H1 (cell line): ENCODE data around the gene SLC28A2. TPM values are rescaled to one million over a fixed set of nuclear protein-coding genes. Genes with fewer than 3 reads are reported as not detected.

Experiments used
- CTCF ChIA-PET: fragments of 300-600 bp; sonication (Branson Sonifier 250); formaldehyde crosslinking; loops from one replicate; lab custom pipeline; 2021; ENCODE audit not compliant: partially characterized antibody; lab: Charles Lee
- POLR2A ChIA-PET: fragments of 300-600 bp; sonication (Branson Sonifier 250); formaldehyde crosslinking; loops from one replicate; lab custom pipeline; 2021; ENCODE audit warnings: inconsistent platforms; ENCODE audit not compliant: partially characterized antibody; lab: Charles Lee
- DNase-seq, 2 experiments: peaks; one replicate each; pipeline versions ENCODE4 v3.0.0 to v3.0.0-alpha.2; 2010 to 2022; ENCODE audit warnings: low spot score in 2 of 2, low read depth in 1 of 2, mixed read lengths in 1 of 2
- FAIRE-seq: peaks from 2 replicates; lab custom pipeline; 2011; peaks lifted over from hg19 to GRCh38; lab: Jason Lieb, UNC
- H2AFZ ChIP-seq: 2 replicates; pipeline ENCODE4 v1.8.1; 2012; ENCODE audit warnings: low read length, inconsistent platforms
- H2AK5ac ChIP-seq: 2 replicates; pipeline ENCODE4 v1.6.1; 2013; ENCODE audit warnings: low read depth, low read length
- H2BK120ac ChIP-seq: replicated peaks from 2 replicates; pipeline ENCODE3; 2013; ENCODE audit warnings: low read depth, low read length, inconsistent platforms
- H2BK12ac ChIP-seq: 2 replicates; pipeline ENCODE4 v1.6.1; 2013; ENCODE audit warnings: low read depth, low read length
- H2BK15ac ChIP-seq: 2 replicates; pipeline ENCODE4 v1.6.1; 2013; ENCODE audit warnings: low read length
- H2BK20ac ChIP-seq: 2 replicates; pipeline ENCODE4 v1.6.1; 2013; ENCODE audit warnings: low read length
- H2BK5ac ChIP-seq: 2 replicates; pipeline ENCODE4 v1.6.1; 2013; ENCODE audit warnings: low read depth, low read length
- H3K14ac ChIP-seq: 2 replicates; pipeline ENCODE4 v1.6.1; 2013; ENCODE audit warnings: inconsistent platforms; ENCODE audit not compliant: insufficient read length
- H3K18ac ChIP-seq: 2 replicates; pipeline ENCODE4 v1.6.1; 2013; ENCODE audit warnings: low read length; ENCODE audit errors: extremely low read depth
- H3K23ac ChIP-seq: 2 replicates; pipeline ENCODE4 v1.6.1; 2013; ENCODE audit warnings: inconsistent platforms; ENCODE audit not compliant: insufficient read length
- H3K23me2 ChIP-seq: 2 replicates; pipeline ENCODE4 v1.6.1; 2013; ENCODE audit warnings: low read depth, low read length
- H3K27ac ChIP-seq: 2 replicates; pipeline ENCODE4 v1.6.1; 2011; ENCODE audit warnings: low read depth, low read length, inconsistent platforms
- H3K27me3 ChIP-seq, 4 experiments: replicated peaks in 1 of 4; 1 replicate in 1 of 4; 2 replicates in 3 of 4; pipeline versions ENCODE4 v1.6.1 to v1.8.1; 2011 to 2013; ENCODE audit warnings: low read length in 3 of 4, mild to moderate bottlenecking in 3 of 4, inconsistent platforms in 2 of 4, mixed read lengths in 2 of 4, moderate library complexity in 1 of 4; ENCODE audit not compliant: control insufficient read depth in 3 of 4, insufficient read depth in 3 of 4; ENCODE audit errors: extremely low read depth in 1 of 4
- H3K36me3 ChIP-seq, 4 experiments: 2 replicates each; pipeline versions ENCODE4 v1.6.1 to v1.8.1; 2011 to 2013; ENCODE audit warnings: mild to moderate bottlenecking in 4 of 4, low read length in 3 of 4, moderate library complexity in 2 of 4, control low read depth in 1 of 4, inconsistent platforms in 1 of 4; ENCODE audit not compliant: insufficient read depth in 4 of 4, control insufficient read depth in 2 of 4
- H3K4ac ChIP-seq: replicated peaks from 2 replicates; pipeline ENCODE3; 2013; ENCODE audit warnings: low read length, low read depth, mixed read lengths, inconsistent platforms; ENCODE audit not compliant: insufficient read length
- H3K4me1 ChIP-seq, 4 experiments: replicated peaks in 1 of 4; 1 replicate in 1 of 4; 2 replicates in 3 of 4; pipeline versions ENCODE4 v1.6.1 to v1.8.1; 2011 to 2013; ENCODE audit warnings: low read length in 3 of 4, inconsistent platforms in 2 of 4, mixed read lengths in 1 of 4; ENCODE audit not compliant: insufficient read depth in 4 of 4, control insufficient read depth in 3 of 4
- H3K4me2 ChIP-seq, 2 experiments: 2 replicates each; pipeline versions ENCODE4 v1.6.1 to v1.8.1; 2011 to 2013; ENCODE audit warnings: low read depth in 2 of 2, low read length in 2 of 2, control low read depth in 1 of 2, inconsistent platforms in 1 of 2, mild to moderate bottlenecking in 1 of 2; ENCODE audit not compliant: insufficient read depth in 1 of 2
- H3K4me3 ChIP-seq, 4 experiments: fragments of 200-600, 300-600 bp in 1 of 4; sonication (generic), shearing (Covaris generic), sonication (Bioruptor Twin) in 1 of 4; 2 replicates each; pipeline versions ENCODE4 v1.5.1 to v1.8.1; 2011 to 2016; ENCODE audit warnings: low read length in 4 of 4, low read depth in 3 of 4, control low read depth in 2 of 4, inconsistent platforms in 2 of 4, mild to moderate bottlenecking in 2 of 4, mixed read lengths in 1 of 4, moderate library complexity in 1 of 4; ENCODE audit not compliant: insufficient read depth in 2 of 4; ENCODE audit errors: extremely low read depth in 1 of 4
- H3K56ac ChIP-seq: replicated peaks from 2 replicates; pipeline ENCODE3; 2013; ENCODE audit warnings: low read depth, mild to moderate bottlenecking, mixed read lengths, low read length, inconsistent platforms; ENCODE audit not compliant: insufficient read length
- H3K79me1 ChIP-seq: 2 replicates; pipeline ENCODE4 v1.6.1; 2013; ENCODE audit warnings: low read depth, low read length, control low read depth
- H3K79me2 ChIP-seq, 2 experiments: 2 replicates each; pipeline versions ENCODE4 v1.6.1 to v1.8.1; 2012 to 2013; ENCODE audit warnings: low read length in 2 of 2, mild to moderate bottlenecking in 2 of 2, inconsistent platforms in 1 of 2; ENCODE audit not compliant: insufficient read depth in 2 of 2, control insufficient read depth in 1 of 2
- H3K9ac ChIP-seq, 4 experiments: replicated peaks in 1 of 4; 1 replicate in 1 of 4; 2 replicates in 3 of 4; pipeline versions ENCODE4 v1.6.1 to v1.8.1; 2011 to 2013; ENCODE audit warnings: low read depth in 3 of 4, low read length in 3 of 4, control low read depth in 2 of 4, mild to moderate bottlenecking in 2 of 4, moderate library complexity in 2 of 4, inconsistent platforms in 1 of 4; ENCODE audit errors: extremely low read depth in 1 of 4
- H3K9me3 ChIP-seq, 2 experiments: 2 replicates each; pipeline versions ENCODE4 v1.6.1 to v1.8.1; 2012 to 2013; ENCODE audit warnings: mild to moderate bottlenecking in 2 of 2, moderate library complexity in 2 of 2, control low read depth in 1 of 2, inconsistent platforms in 1 of 2, low read depth in 1 of 2, low read length in 1 of 2, mixed read lengths in 1 of 2; ENCODE audit not compliant: insufficient read depth in 2 of 2
- H4K20me1 ChIP-seq, 2 experiments: replicated peaks in 1 of 2; 2 replicates each; pipeline versions ENCODE3 to v1.8.1; 2011 to 2013; ENCODE audit warnings: inconsistent platforms in 2 of 2, low read length in 2 of 2, mild to moderate bottlenecking in 1 of 2; ENCODE audit not compliant: insufficient read depth in 2 of 2, control insufficient read depth in 1 of 2
- H4K5ac ChIP-seq: 2 replicates; pipeline ENCODE4 v1.6.1; 2013; ENCODE audit warnings: low read length, low read depth, mixed read lengths, inconsistent platforms; ENCODE audit not compliant: insufficient read length
- H4K8ac ChIP-seq: 2 replicates; pipeline ENCODE4 v1.8.0; 2013; ENCODE audit warnings: mild to moderate bottlenecking, moderate library complexity, low read length, inconsistent platforms; ENCODE audit not compliant: insufficient read depth; ENCODE audit errors: extremely low read depth
- H4K91ac ChIP-seq: replicated peaks from 2 replicates; pipeline ENCODE3; 2013; ENCODE audit warnings: low read length, mixed read lengths, inconsistent platforms; ENCODE audit not compliant: insufficient read length
- WGBS, 2 experiments: shearing (Covaris generic) in 1 of 2; methylation state at CpG; one replicate each; pipeline versions ENCODE4 v1.1.6 to v1.1.7; 2013 to 2015; ENCODE audit warnings: low lambda C conversion rate in 2 of 2, mixed read lengths in 2 of 2, inconsistent platforms in 1 of 2, low coverage in 1 of 2, missing lambda C conversion rate in 1 of 2; ENCODE audit not compliant: insufficient replicate concordance in 2 of 2, insufficient coverage in 1 of 2, insufficient read length in 1 of 2; ENCODE audit errors: extremely low coverage in 1 of 2, missing lambda C conversion rate in 1 of 2; 5-methylcytosine and 5-hydroxymethylcytosine counted together
- polyA plus RNA-seq, 7 experiments: library from polyadenylated mRNA; depleted of rRNA in 3 of 7; stranded (reverse) in 5 of 7; unstranded in 2 of 7; fragments of >200 nt in 5 of 7; fragments of 200-250 nt in 2 of 7; gene quantifications; 1 replicate in 5 of 7; 2 replicates in 1 of 7; 4 replicates in 1 of 7; pipeline versions ENCODE4 v1.2.1 to v1.2.3, GENCODE V29; 2011 to 2013; ENCODE audit warnings: missing spikeins in 2 of 7, mixed read lengths in 2 of 7
- total RNA-seq: library from RNA; stranded (reverse); fragmentation: NEBNext Ultra II Directional; extraction: Animal tissue kit (Norgen Biotek cat#: 25700); gene quantifications from 2 replicates; pipeline ENCODE4 v1.2.1, GENCODE V29; 2021
- TF ChIP-seq, protein P1 (sequence below), 3 experiments: IDR thresholded peaks; 1 replicate in 2 of 3; 2 replicates in 1 of 3; pipeline versions ENCODE4 v1.5.1 to v1.6.1; 2011; ENCODE audit warnings: low read length in 3 of 3, mild to moderate bottlenecking in 3 of 3, inconsistent platforms in 2 of 3, low read depth in 1 of 3, moderate library complexity in 1 of 3; ENCODE audit not compliant: insufficient read depth in 1 of 3; ENCODE audit errors: control extremely low read depth in 1 of 3

The SLC28A2 gene
- total and polyA plus RNA-seq, 2 of the 8 experiments (the other 6 are each of a cell fraction or from before 2014, with no cell fraction given) = 0.11 TPM; not detected in 1

DNA sequence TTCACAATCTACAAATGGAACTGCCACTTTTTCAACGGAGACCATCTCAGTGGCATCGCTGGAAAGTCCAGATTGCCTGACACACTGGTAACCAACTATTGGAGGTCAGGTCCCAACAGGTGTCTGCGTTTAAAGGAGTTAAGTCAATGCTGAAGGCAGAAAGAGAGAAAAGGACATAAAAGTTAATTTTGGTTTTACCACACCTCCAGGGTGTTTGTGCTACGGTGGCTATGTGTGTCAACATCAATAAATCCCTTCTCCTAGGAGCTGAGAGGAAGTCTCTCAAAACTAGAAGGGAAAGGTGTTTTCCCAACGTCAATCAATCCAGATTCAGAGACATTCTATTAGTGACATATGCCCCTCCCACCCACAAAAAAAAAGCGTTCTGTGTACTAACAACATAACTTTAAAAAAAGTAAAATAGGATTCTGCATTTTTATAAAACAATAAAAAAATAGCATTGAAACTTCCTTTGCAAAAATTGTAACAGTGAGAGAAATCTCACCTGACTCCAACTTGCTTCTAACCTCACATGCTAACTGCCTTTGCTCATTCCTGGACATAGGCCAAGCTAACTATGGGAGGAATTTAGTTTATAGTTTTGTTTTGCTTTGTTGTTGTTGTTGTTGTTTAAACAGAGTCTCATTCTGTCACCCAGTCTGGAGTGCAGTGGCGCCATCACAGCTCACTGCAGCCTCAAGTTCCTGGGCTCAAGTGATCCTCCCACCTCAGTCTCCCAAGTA lies 67.6 kb downstream of the SLC28A2 start:
- ChIA-PET POLR2A (no interaction called here), CTCF (interaction anchor here (0.7 to 1.6 kb wide), 4 partner anchors 15 to 116 kb away, joined by 3 to 6 read pairs (median 3); no protein-coding TSS in a partner anchor)
- H2BK12ac ChIP-seq = no peak overlapping the region
- H3K23ac ChIP-seq = no peak overlapping the region
- H4K5ac ChIP-seq = no peak overlapping the region
- TF ChIP-seq, protein P1, sequence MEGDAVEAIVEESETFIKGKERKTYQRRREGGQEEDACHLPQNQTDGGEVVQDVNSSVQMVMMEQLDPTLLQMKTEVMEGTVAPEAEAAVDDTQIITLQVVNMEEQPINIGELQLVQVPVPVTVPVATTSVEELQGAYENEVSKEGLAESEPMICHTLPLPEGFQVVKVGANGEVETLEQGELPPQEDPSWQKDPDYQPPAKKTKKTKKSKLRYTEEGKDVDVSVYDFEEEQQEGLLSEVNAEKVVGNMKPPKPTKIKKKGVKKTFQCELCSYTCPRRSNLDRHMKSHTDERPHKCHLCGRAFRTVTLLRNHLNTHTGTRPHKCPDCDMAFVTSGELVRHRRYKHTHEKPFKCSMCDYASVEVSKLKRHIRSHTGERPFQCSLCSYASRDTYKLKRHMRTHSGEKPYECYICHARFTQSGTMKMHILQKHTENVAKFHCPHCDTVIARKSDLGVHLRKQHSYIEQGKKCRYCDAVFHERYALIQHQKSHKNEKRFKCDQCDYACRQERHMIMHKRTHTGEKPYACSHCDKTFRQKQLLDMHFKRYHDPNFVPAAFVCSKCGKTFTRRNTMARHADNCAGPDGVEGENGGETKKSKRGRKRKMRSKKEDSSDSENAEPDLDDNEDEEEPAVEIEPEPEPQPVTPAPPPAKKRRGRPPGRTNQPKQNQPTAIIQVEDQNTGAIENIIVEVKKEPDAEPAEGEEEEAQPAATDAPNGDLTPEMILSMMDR (IDR thresholded peaks at IDR 0.05; ENCODE audit: control extremely low read depth in 1 of 3, insufficient read depth in 1 of 3, low read depth in 1 of 3, low read length in 3 of 3) = no peak
- DNase-seq = no peak
- H3K9me3 ChIP-seq = peaks cover 0 to 3% of the 10 kb centered on the region in 2 experiments; a peak in 1 of 4 replicates
- no peak for FAIRE-seq
- H4K8ac ChIP-seq = no peak overlapping the region
- H3K27me3 ChIP-seq = no peaks in the 10 kb centered on the region
- no peak overlapping the region for H2BK5ac ChIP-seq
- H3K9ac ChIP-seq = no peak overlapping the region
- no peak overlapping the region for H4K91ac ChIP-seq
- no peaks in the 10 kb centered on the region for H3K36me3 ChIP-seq
- H3K79me1 ChIP-seq = no peaks in the 10 kb centered on the region
- H3K79me2 ChIP-seq = no peaks in the 10 kb centered on the region
- no peak overlapping the region for H2BK20ac ChIP-seq
- H3K56ac ChIP-seq = no peak overlapping the region
- H4K20me1 ChIP-seq = no peaks in the 10 kb centered on the region
- no peak overlapping the region for H3K4me3 ChIP-seq
- whole genome bisulfite sequencing, 2 experiments = 94% methylated on average over 7 of the region's 7 CpGs; no CpG with 5 or more reads in 1 of the 2 experiments
- H3K4ac ChIP-seq = no peak overlapping the region
- H2AK5ac ChIP-seq = no peak overlapping the region
- no peaks in the 10 kb centered on the region for H3K23me2 ChIP-seq
- H3K4me2 ChIP-seq = no peak overlapping the region
- no peak overlapping the region for H2BK15ac ChIP-seq
- H3K14ac ChIP-seq = no peak overlapping the region
- no peak overlapping the region for H3K18ac ChIP-seq
- no peak overlapping the region for H2BK120ac ChIP-seq
- H3K27ac ChIP-seq = no peak overlapping the region
- no peak overlapping the region for H2AFZ ChIP-seq
- H3K4me1 ChIP-seq = no peaks in the 10 kb centered on the region
